Occipital lobe (tissue), 2 donors: ENCODE measurements around the gene ZC3H4. TPM values are rescaled to one million over a fixed set of nuclear protein-coding genes. Genes with fewer than 3 reads are reported as not detected.

Experiments used
- DNase-seq: peaks from one replicate; lab custom pipeline; 2025; lab: John Stamatoyannopoulos, UW
- total RNA-seq: library from RNA; depleted of rRNA; stranded (reverse); fragments of >200 nt; gene quantifications from one replicate; pipeline ENCODE4 v1.2.3, GENCODE V29; 2014

The ZC3H4 gene
- total RNA-seq, 1 donor from 2014 or later = 11.2 TPM

DNA sequence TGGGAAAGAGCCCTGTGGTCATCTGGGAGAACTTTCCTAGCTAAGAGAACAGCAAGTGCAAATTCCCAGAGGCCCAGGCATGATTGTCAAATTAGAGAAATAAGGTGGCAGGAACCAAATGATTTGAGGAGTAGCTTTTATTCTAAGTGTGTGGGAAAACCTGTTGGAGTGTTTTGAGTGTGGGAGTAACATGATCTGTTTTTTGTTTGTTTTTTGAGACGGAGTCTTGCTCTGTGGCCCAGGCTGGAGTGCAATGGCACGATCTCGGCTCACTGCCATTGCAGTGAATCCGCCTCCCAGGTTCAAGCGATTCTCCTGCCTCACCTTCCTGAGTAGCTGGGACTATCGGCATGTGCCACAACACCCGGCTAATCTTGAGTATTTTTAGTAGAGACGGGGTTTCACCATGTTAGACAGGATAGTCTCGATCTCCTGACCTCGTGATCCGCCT lies 19.5 kb upstream of the ZC3H4 start:
- no peak for DNase-seq

DNA sequence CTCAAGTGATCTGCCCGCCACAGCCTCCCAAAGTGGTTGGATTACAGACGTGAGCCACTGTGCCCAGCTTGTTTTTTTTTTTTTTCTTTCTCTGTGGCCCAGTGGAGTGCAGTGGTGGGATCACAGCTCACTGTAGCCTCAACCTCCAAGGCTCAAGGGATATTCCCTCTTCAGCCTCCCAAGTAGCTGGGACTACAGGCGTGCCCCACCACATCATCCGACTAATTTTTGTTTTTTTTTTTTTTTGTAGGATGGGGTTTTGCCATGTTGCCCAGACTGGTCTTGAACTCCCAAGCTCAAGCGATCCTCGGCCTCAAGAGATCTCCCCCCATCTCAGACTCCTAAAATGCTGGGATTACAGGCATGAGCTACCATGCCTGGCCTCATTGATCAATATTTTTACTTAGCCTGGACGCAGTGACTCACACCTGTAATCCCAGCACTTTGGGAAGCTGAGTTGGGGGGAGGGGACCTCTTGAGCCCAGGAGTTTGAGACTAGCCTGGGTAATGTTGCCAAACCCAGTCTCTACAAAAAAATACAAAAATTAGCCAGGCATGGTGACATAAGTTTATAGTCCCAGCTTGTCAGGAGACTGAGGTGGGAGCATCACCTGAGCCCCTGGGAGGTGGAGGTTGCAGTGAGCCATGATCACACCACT lies 18.7 kb upstream of the ZC3H4 start:
- DNase-seq = no peak

- DNase-seq = peak; percentile 86
Measured at GRCh38 chr19:47130589-47131227, 17.1 kb upstream of the ZC3H4 start, which contains the start of gene SAE1. Gene SAE1 (plus strand): TSS chr19:47130835. CDS start chr19:47130931, 96 bp downstream.

DNA sequence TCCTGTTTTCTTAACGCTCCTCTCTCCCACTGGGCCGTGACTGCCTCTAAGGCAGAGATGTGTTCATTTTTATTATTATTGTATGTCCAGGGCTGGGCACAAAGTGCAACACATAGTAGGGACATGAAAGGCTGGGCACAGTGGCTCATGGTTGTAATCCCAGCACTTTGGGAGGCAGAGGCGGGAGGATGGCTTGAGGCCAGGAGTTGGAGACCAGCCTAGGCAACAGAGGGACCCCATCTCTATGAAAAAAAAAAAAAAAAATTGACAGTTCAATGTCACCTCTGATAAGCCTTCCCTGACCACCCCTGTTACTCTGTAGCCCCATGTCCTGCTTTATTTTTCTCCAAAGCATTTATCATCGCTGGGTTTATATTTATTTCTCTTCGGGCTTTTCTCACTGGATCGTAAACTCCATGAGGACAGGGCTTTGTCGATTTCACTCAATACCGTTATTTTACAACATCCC lies 16.6 kb upstream of the ZC3H4 start:
- no peak for DNase-seq

DNA sequence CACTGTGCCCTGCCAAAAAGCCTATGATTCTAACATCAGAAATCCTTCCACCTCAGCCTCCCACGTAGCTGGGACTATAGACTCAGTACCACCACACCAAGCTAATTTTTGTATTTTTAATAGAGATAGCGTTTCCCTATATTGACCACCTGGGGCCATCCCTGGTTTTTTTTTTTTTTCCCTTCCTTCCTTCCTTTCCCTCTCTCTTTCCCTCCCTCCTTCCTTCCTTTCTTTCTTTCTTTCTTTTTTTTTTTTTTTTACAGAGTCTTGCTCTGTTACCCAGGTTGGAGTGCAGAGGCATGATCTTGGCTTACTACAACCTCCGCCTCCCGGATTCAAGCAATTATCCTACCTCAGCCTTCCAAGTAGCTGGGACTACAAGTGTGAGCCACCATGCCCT lies 16.0 kb upstream of the ZC3H4 start:
- no peak for DNase-seq

- no peak for DNase-seq
Measured at GRCh38 chr19:47125669-47125938, 12.0 kb upstream of the ZC3H4 start.

GRCh38 chr19:47124937-47125668 lies 11.5 kb upstream of the ZC3H4 start:
- DNase-seq = no peak

- DNase-seq = no peak
Measured at GRCh38 chr19:47123406-47123805, 9.8 kb upstream of the ZC3H4 start.

DNA sequence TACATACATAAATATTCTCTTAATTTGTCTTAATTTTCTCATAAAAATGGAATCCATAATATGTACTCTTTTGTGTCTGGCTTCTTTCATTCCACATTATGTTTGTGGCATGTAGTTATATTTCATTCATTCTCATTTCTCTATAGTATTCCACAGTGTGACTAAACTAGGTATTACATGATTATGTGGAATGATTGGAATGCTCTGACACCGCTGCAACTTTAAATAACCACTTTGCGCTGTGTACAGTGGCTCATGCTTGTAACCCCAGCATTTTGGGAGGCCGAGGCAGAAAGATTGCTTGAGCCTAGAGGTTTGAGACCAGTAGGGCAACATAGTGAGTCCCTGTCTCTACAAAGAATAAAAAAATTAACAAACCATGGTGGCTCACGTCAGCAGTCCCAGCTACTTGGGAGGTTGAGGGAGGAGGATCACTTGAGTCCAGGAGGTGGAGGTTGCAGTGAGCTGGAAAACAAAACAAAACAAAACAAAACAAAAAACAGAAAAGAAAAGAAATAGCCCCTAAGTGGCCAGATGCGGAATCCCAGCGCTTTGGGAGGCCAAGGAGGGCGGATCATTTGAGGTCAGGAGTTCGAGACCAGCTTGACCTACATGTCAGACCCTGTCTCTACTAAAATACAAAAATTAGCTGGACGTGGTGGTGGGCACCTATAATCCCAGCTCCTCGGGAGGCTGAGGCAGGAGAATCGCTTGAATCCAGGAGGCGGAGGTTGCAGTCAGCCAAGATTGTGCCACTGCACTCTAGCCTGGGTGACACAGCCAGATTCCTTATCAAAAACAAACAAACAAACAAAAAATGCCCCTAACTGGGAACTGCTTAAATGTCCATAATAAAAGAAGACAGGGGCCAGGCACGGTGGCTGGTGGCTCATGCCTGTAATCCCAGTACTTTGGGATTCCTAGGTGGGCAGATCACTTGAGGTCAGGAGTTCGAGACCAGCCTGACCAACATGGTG lies 9.1 kb upstream of the ZC3H4 start:
- DNase-seq = no peak

GRCh38 chr19:47120470-47121067 lies 7.0 kb upstream of the ZC3H4 start:
- DNase-seq = no peak

- DNase-seq = no peak
Measured at GRCh38 chr19:47113850-47114651, 475 bp upstream of the ZC3H4 start.

DNA sequence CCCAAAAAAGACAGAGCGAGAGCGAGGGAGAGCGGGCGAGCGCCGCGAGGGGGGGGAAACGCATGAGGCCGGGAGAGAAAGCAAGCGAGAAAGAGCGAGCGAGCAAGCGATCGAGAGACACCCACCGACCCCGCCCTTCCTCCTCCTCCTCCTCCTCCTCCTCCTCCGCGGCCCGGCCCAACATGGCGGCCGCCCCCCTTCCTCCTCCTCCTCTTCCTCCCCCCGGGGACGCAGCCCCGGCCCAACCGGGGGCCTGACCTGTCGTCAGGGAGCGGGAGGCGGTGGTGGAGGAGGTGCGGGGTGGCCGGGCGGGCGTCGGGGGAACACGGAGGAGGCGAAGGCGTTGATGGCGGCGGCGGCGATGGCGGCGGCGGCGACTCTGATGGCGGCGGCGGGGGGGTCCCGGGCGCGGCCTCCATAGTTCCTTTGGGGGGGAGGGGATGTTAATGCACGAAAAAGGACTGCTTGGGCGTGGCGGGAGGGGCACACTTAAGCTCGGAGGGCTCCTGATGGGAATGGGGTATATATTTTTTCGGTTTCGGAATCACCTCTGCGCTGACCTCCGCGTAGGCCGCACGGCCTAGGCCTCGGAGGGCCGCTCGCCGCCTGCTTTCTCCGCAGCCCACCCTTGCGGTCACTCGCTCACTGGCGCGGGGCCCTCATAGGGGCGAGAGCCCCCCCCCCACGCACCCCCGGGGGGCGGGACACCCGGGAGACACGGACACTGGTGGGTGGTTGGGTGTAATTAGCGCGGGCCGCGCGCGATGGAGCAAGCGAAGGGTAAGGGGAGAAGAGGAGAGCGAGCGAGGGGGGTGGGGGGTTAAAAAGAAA lies 1.2 kb downstream of the ZC3H4 start:
- peak; percentile 76 for DNase-seq

- no peak for DNase-seq
Measured at GRCh38 chr19:47111682-47112165, 1.9 kb downstream of the ZC3H4 start.

- no peak for DNase-seq
Measured at GRCh38 chr19:47111006-47111621, 2.5 kb downstream of the ZC3H4 start.

- DNase-seq = no peak
Measured at GRCh38 chr19:47110521-47111005, 3.0 kb downstream of the ZC3H4 start.

DNA sequence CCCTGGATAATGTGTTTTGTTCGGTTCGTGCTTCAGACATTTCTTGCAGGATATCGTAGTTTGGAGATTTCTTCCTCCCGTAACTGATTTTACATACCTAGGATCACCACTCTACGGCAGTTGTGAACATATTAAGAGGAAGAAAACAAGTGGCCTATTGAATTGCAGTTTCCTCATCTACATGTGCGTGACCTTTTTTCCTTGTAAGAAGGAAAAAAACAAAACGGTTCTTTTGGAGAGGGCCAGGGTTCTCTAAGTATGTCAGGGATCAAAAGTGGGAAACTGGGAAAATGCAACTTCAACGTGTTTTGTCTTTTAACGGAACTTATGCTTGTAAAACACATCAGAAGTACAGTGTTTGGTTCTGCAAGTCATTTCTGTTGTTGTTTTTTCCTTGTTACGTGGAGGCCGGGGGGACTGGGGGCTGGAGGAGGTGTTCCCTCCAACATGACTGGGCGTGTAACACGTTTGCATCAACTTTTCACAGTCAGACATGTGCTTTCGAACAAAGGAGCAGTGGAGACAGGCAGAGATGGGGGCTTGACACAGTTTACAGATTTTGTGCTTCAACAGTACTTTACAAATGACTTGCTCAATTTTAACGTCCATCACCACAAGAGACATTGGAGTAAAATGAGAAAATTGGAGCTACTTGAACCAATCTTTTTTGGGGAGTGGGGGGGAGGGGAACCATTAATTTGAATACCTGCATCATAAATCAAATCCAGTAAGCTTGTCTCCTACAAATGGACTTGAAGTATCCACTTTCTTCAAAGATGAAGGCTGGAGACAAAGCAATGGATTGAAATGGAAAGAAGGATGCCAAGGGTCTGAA lies 3.8 kb downstream of the ZC3H4 start:
- DNase-seq = no peak

GRCh38 chr19:47109177-47109540 lies 4.4 kb downstream of the ZC3H4 start:
- DNase-seq = no peak
